ENCODE measurements around the gene NAP1L1.

- TF ChIP-seq, protein P1, sequence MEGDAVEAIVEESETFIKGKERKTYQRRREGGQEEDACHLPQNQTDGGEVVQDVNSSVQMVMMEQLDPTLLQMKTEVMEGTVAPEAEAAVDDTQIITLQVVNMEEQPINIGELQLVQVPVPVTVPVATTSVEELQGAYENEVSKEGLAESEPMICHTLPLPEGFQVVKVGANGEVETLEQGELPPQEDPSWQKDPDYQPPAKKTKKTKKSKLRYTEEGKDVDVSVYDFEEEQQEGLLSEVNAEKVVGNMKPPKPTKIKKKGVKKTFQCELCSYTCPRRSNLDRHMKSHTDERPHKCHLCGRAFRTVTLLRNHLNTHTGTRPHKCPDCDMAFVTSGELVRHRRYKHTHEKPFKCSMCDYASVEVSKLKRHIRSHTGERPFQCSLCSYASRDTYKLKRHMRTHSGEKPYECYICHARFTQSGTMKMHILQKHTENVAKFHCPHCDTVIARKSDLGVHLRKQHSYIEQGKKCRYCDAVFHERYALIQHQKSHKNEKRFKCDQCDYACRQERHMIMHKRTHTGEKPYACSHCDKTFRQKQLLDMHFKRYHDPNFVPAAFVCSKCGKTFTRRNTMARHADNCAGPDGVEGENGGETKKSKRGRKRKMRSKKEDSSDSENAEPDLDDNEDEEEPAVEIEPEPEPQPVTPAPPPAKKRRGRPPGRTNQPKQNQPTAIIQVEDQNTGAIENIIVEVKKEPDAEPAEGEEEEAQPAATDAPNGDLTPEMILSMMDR (IDR thresholded peaks at IDR 0.05) = no peak
- TF ChIP-seq POLR2A (IDR thresholded peaks at IDR 0.05) = no peak
These were observed 66.4 kb downstream of the NAP1L1 start for GRCh38 chr12:76018111-76018510.
